SK-N-SH (cell line): ENCODE results near the gene PLIN4. TPM values are rescaled to one million over a fixed set of nuclear protein-coding genes. Genes with fewer than 3 reads are reported as not detected.

Source experiments
- CTCF ChIA-PET: fragments of 300-600, 350-600 bp; formaldehyde crosslinking; extraction: SDS; loops from one replicate; lab custom pipeline; 2021; lab: Yijun Ruan, JAX
- POLR2A ChIA-PET: fragments of 350-600 bp; sonication (Branson Sonifier 250); formaldehyde crosslinking; extraction: SDS; loops from one replicate; lab custom pipeline; 2020; ENCODE audit warnings: antibody characterized with exemption, inconsistent platforms; lab: Yijun Ruan, JAX
- DNase-seq: peaks from one replicate; pipeline ENCODE4 v3.0.0; 2012
- H2AFZ ChIP-seq: fragments of 200-600 bp; sonication (generic); 2 replicates; pipeline ENCODE4 v1.8.1; 2016; ENCODE audit warnings: antibody characterized with exemption, mild to moderate bottlenecking, low read depth
- H3F3A ChIP-seq: fragments of 200-600 bp; sonication (generic); replicated peaks from 2 replicates; pipeline ENCODE3; 2016; ENCODE audit warnings: antibody characterized with exemption, mild to moderate bottlenecking; ENCODE audit not compliant: insufficient read depth
- H3K27ac ChIP-seq, 2 experiments: fragments of 200-500 bp in 1 of 2; fragments of 200-600 bp in 1 of 2; sonication (Bioruptor generic) in 1 of 2; sonication (generic), shearing (Covaris generic) in 1 of 2; 2 replicates each; pipeline versions ENCODE4 v1.5.1 to v1.6.1; 2014 to 2016; ENCODE audit warnings: low read depth in 2 of 2, inconsistent platforms in 1 of 2, low read length in 1 of 2, mild to moderate bottlenecking in 1 of 2, mixed read lengths in 1 of 2
- H3K27me3 ChIP-seq: fragments of 200-600 bp; sonication (generic), shearing (Covaris generic); 2 replicates; pipeline ENCODE4 v1.6.1; 2016; ENCODE audit warnings: mixed run types; ENCODE audit not compliant: insufficient read depth
- H3K36me3 ChIP-seq, 2 experiments: fragments of 200-500 bp in 1 of 2; fragments of 200-600 bp in 1 of 2; sonication (Bioruptor generic) in 1 of 2; sonication (generic) in 1 of 2; replicated peaks in 1 of 2; 2 replicates each; pipeline versions ENCODE3 to v1.5.1; 2014 to 2016; ENCODE audit warnings: low read length in 1 of 2, mild to moderate bottlenecking in 1 of 2; ENCODE audit not compliant: insufficient read depth in 2 of 2, control insufficient read depth in 1 of 2
- H3K4me1 ChIP-seq, 2 experiments: fragments of 200-500 bp in 1 of 2; fragments of 200-600 bp in 1 of 2; sonication (Bioruptor generic) in 1 of 2; sonication (generic), shearing (Covaris generic) in 1 of 2; 2 replicates each; pipeline versions ENCODE4 v1.5.1 to v1.6.1; 2014 to 2016; ENCODE audit warnings: low read depth in 1 of 2, low read length in 1 of 2, mixed run types in 1 of 2; ENCODE audit not compliant: insufficient read depth in 2 of 2, control insufficient read depth in 1 of 2
- H3K4me2 ChIP-seq: fragments of 200-600 bp; sonication (generic), shearing (Covaris generic); 2 replicates; pipeline ENCODE4 v1.6.1; 2017; ENCODE audit warnings: mixed run types
- H3K4me3 ChIP-seq, 2 experiments: fragments of 200-500 bp in 1 of 2; fragments of 200-600 bp in 1 of 2; sonication (Bioruptor generic) in 1 of 2; sonication (generic), shearing (Covaris generic) in 1 of 2; 2 replicates each; pipeline versions ENCODE4 v1.5.1 to v1.8.1; 2014 to 2016; ENCODE audit warnings: low read depth in 2 of 2, inconsistent platforms in 1 of 2, low read length in 1 of 2, mild to moderate bottlenecking in 1 of 2, mixed read lengths in 1 of 2, moderate library complexity in 1 of 2
- H3K79me2 ChIP-seq: fragments of 200-600 bp; sonication (generic); 2 replicates; pipeline ENCODE4 v1.8.1; 2017; ENCODE audit warnings: mild to moderate bottlenecking; ENCODE audit not compliant: insufficient read depth
- H3K9ac ChIP-seq: fragments of 200-600 bp; sonication (generic); 2 replicates; pipeline ENCODE4 v1.6.1; 2017; ENCODE audit warnings: mixed run types
- H3K9me2 ChIP-seq: fragments of 200-600 bp; sonication (generic); 2 replicates; pipeline ENCODE4 v1.6.1; 2017; ENCODE audit warnings: mixed run types
- H3K9me3 ChIP-seq: fragments of 200-600 bp; sonication (generic); 2 replicates; pipeline ENCODE4 v1.6.1; 2017; ENCODE audit warnings: mixed run types, mild to moderate bottlenecking, moderate library complexity
- H4K20me1 ChIP-seq: fragments of 200-600 bp; sonication (generic); 2 replicates; pipeline ENCODE4 v1.6.1; 2017; ENCODE audit warnings: mild to moderate bottlenecking, mixed run types; ENCODE audit not compliant: insufficient read depth
- EP300 ChIP-seq, 2 experiments: IDR thresholded peaks; 2 replicates each; pipeline versions ENCODE4 v1.4.0 to v1.6.1; 2012; ENCODE audit warnings: borderline replicate concordance in 1 of 2, low read depth in 1 of 2, low read length in 1 of 2
- EZH2phosphoT487 ChIP-seq: fragments of 200-600 bp; sonication (generic); IDR thresholded peaks from 2 replicates; pipeline ENCODE4 v1.6.1; 2017; ENCODE audit warnings: low read depth, mixed run types, mild to moderate bottlenecking, antibody characterized with exemption, moderate library complexity, borderline replicate concordance
- FOSL2 ChIP-seq: IDR thresholded peaks from 2 replicates; pipeline ENCODE4 v1.4.0; 2012; ENCODE audit warnings: low read depth, mild to moderate bottlenecking, moderate library complexity, borderline replicate concordance
- GATA2 ChIP-seq: sonication (generic); formaldehyde crosslinking; IDR thresholded peaks from 2 replicates; pipeline ENCODE4 v1.5.0; 2020; ENCODE audit warnings: mild to moderate bottlenecking, missing genetic modification reagents
- IRF3 ChIP-seq: fragments of 150-350 bp; IDR thresholded peaks from 2 replicates; pipeline ENCODE4 v1.6.1; 2016; ENCODE audit warnings: mild to moderate bottlenecking, low read depth, low read length
- JUND ChIP-seq: IDR thresholded peaks from 2 replicates; pipeline ENCODE4 v1.4.0; 2012
- MXI1 ChIP-seq: IDR thresholded peaks from 2 replicates; pipeline ENCODE4 v1.6.1; 2012; ENCODE audit warnings: mild to moderate bottlenecking, low read depth, low read length, improper control_type of control experiment
- NFIC ChIP-seq: IDR thresholded peaks from 2 replicates; pipeline ENCODE4 v1.4.0; 2012; ENCODE audit warnings: borderline replicate concordance
- NRF1 ChIP-seq: IDR thresholded peaks from 2 replicates; pipeline ENCODE4 v1.6.1; 2012; ENCODE audit warnings: low read depth, mild to moderate bottlenecking, low read length
- POLR2AphosphoS5 ChIP-seq: IDR thresholded peaks from 2 replicates; pipeline ENCODE4 v1.6.1; 2012; ENCODE audit warnings: low read depth, low read length
- REST ChIP-seq: IDR thresholded peaks from 2 replicates; pipeline ENCODE4 v1.6.1; 2012; ENCODE audit warnings: mild to moderate bottlenecking, low read depth, low read length, moderate library complexity
- RXRA ChIP-seq: IDR thresholded peaks from 2 replicates; pipeline ENCODE4 v1.4.0; 2012; ENCODE audit warnings: low read depth, mild to moderate bottlenecking, borderline replicate concordance
- TCF12 ChIP-seq: IDR thresholded peaks from 2 replicates; pipeline ENCODE4 v1.4.0; 2012
- TEAD4 ChIP-seq: IDR thresholded peaks from 2 replicates; pipeline ENCODE4 v1.4.0; 2012; ENCODE audit warnings: mild to moderate bottlenecking, borderline replicate concordance; ENCODE audit not compliant: insufficient read depth
- WGBS: methylation state at CpG from one replicate; pipeline ENCODE4 v1.1.6; 2017; ENCODE audit warnings: low lambda C conversion rate; 5-methylcytosine and 5-hydroxymethylcytosine counted together
- polyA plus RNA-seq, 3 experiments: library from polyadenylated mRNA; depleted of rRNA; stranded (reverse); fragments of >200 nt; gene quantifications; 2 replicates each; pipeline ENCODE4 v1.2.3, GENCODE V29; 2012
- TF ChIP-seq, protein P1 (sequence below): IDR thresholded peaks from 2 replicates; pipeline ENCODE4 v1.4.0; 2012; ENCODE audit warnings: low read depth, borderline replicate concordance
- TF ChIP-seq, protein P2 (sequence below): IDR thresholded peaks from 2 replicates; pipeline ENCODE4; 2012
- TF ChIP-seq, protein P3 (sequence below): IDR thresholded peaks from 2 replicates; pipeline ENCODE4 v1.4.0; 2012; ENCODE audit warnings: low read depth

PLIN4 gene
- polyA plus RNA-seq, 1 of the 3 experiments (the other 2 are of a cell fraction) = 0.07 TPM

- H3K27ac ChIP-seq = no peak overlapping the region
- no peaks in the 10 kb centered on the region for H3K9me3 ChIP-seq
- no peaks in the 10 kb centered on the region for H3K4me1 ChIP-seq
- H3K9me2 ChIP-seq = no peaks in the 10 kb centered on the region
- CTCF ChIA-PET = interaction anchor here (1.0 to 1.3 kb wide), 2 partner anchors 25 to 26 kb away, joined by 3 to 4 read pairs; no protein-coding TSS in a partner anchor
- POLR2A ChIA-PET = no interaction called here
- H3K36me3 ChIP-seq = peaks cover 4 to 62% of the 10 kb centered on the region in 2 experiments
- no peak overlapping the region for H3K4me2 ChIP-seq
- no peak for DNase-seq
- TF ChIP-seq NRF1 (no peak), EZH2phosphoT487 (no peak), GATA2 (CRISPR knock-in tag) (no peak), IRF3 (no peak)
- TF ChIP-seq, protein P1, sequence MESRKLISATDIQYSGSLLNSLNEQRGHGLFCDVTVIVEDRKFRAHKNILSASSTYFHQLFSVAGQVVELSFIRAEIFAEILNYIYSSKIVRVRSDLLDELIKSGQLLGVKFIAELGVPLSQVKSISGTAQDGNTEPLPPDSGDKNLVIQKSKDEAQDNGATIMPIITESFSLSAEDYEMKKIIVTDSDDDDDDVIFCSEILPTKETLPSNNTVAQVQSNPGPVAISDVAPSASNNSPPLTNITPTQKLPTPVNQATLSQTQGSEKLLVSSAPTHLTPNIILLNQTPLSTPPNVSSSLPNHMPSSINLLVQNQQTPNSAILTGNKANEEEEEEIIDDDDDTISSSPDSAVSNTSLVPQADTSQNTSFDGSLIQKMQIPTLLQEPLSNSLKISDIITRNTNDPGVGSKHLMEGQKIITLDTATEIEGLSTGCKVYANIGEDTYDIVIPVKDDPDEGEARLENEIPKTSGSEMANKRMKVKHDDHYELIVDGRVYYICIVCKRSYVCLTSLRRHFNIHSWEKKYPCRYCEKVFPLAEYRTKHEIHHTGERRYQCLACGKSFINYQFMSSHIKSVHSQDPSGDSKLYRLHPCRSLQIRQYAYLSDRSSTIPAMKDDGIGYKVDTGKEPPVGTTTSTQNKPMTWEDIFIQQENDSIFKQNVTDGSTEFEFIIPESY = no peak
- TF ChIP-seq, all 33 proteins: peak for 0
- Histone ChIP-seq H3K27me3 (no peaks in the 10 kb centered on the region), H2AFZ (no peak overlapping the region), H4K20me1 (no peaks in the 10 kb centered on the region), H3K4me3 (no peak overlapping the region), H3K9ac (no peak overlapping the region), H3K79me2 (no peaks in the 10 kb centered on the region), H3F3A (peaks cover 3% of the 10 kb centered on the region)
- 88% methylated on average over 12 of the region's 12 CpGs for WGBS
Measured at GRCh38 chr19:4498694-4499093, 19.6 kb downstream of the PLIN4 start.

GRCh38 chr19:4497770-4498389 lies 20.4 kb downstream of the PLIN4 start:
- H3K36me3 ChIP-seq = peaks cover 4 to 57% of the 10 kb centered on the region in 2 experiments
- H3K9ac ChIP-seq = no peak overlapping the region
- H3K4me2 ChIP-seq = no peak overlapping the region
- no peak overlapping the region for H3K4me3 ChIP-seq
- no peak overlapping the region for H2AFZ ChIP-seq
- H3K9me3 ChIP-seq = no peaks in the 10 kb centered on the region
- DNase-seq = no peak
- no peaks in the 10 kb centered on the region for H3K27me3 ChIP-seq
- peaks cover 3% of the 10 kb centered on the region for H3F3A ChIP-seq
- no peaks in the 10 kb centered on the region for H4K20me1 ChIP-seq
- ChIA-PET CTCF (interaction anchor here (0.6 to 2.7 kb wide), 4 partner anchors 26 to 529 kb away, joined by 3 to 11 read pairs (median 4); no protein-coding TSS in a partner anchor), POLR2A (no interaction called here)
- no peaks in the 10 kb centered on the region for H3K9me2 ChIP-seq
- 99% methylated on average over 10 of the region's 25 CpGs for WGBS
- H3K4me1 ChIP-seq = no peaks in the 10 kb centered on the region
- TF ChIP-seq POLR2AphosphoS5 = no peak
- no peak for TF ChIP-seq MXI1
- TF ChIP-seq, protein P2, sequence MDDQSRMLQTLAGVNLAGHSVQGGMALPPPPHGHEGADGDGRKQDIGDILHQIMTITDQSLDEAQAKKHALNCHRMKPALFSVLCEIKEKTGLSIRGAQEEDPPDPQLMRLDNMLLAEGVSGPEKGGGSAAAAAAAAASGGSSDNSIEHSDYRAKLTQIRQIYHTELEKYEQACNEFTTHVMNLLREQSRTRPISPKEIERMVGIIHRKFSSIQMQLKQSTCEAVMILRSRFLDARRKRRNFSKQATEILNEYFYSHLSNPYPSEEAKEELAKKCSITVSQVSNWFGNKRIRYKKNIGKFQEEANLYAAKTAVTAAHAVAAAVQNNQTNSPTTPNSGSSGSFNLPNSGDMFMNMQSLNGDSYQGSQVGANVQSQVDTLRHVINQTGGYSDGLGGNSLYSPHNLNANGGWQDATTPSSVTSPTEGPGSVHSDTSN = no peak
- TF ChIP-seq TCF12 = no peak
- TF ChIP-seq GATA2 (CRISPR knock-in tag) = no peak
- TF ChIP-seq RXRA = no peak
- TF ChIP-seq, protein P3, sequence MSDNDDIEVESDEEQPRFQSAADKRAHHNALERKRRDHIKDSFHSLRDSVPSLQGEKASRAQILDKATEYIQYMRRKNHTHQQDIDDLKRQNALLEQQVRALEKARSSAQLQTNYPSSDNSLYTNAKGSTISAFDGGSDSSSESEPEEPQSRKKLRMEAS = no peak
- TF ChIP-seq REST = no peak
- no peak for TF ChIP-seq EP300 (IDR thresholded peaks at IDR 0.05; ENCODE audit: borderline replicate concordance in 1 of 2, low read depth in 1 of 2, low read length in 1 of 2)
- TF ChIP-seq NFIC = no peak
- no peak for TF ChIP-seq FOSL2
- no peak for TF ChIP-seq JUND
- no peak for TF ChIP-seq TEAD4
- no peak overlapping the region for H3K27ac ChIP-seq
- no peaks in the 10 kb centered on the region for H3K79me2 ChIP-seq
